C4-2B (cell line): Measurements from ENCODE around the gene MED12L.

ENCODE experiments used
- H3K27ac ChIP-seq: fragments of 450-650 bp; 2 replicates; pipeline ENCODE4 v1.5.1; 2017
- CTCF ChIP-seq: fragments of 450-650 bp; conservative IDR thresholded peaks from 2 replicates; pipeline ENCODE4 v1.5.1; 2017; ENCODE audit warnings: mild to moderate bottlenecking
- ZFX ChIP-seq: fragments of 450-650 bp; IDR thresholded peaks from 2 replicates; pipeline ENCODE4 v1.6.1; 2017

Gene MED12L

DNA sequence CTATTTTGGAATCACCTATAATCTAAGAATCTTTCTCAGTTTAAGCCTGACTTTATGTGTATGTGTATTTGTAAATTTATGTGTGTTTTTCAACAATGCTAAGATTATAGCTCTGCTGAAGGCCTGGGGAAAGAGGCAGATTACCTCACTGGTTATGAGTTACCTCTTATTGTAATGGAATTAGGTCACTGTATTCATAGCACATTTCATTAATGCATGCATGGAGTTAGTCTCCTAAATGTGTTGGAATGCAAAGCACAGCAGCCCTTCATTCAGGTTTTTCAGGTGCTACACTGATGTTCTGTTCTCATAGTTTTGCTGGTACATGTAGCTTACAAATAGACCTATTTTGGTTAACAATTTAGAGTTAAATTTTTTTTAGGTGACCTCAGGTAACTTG lies 221.7 kb downstream of the MED12L start:
- TF ChIP-seq ZFX (no peak), CTCF (no peak)
- no peak overlapping the region for H3K27ac ChIP-seq

DNA sequence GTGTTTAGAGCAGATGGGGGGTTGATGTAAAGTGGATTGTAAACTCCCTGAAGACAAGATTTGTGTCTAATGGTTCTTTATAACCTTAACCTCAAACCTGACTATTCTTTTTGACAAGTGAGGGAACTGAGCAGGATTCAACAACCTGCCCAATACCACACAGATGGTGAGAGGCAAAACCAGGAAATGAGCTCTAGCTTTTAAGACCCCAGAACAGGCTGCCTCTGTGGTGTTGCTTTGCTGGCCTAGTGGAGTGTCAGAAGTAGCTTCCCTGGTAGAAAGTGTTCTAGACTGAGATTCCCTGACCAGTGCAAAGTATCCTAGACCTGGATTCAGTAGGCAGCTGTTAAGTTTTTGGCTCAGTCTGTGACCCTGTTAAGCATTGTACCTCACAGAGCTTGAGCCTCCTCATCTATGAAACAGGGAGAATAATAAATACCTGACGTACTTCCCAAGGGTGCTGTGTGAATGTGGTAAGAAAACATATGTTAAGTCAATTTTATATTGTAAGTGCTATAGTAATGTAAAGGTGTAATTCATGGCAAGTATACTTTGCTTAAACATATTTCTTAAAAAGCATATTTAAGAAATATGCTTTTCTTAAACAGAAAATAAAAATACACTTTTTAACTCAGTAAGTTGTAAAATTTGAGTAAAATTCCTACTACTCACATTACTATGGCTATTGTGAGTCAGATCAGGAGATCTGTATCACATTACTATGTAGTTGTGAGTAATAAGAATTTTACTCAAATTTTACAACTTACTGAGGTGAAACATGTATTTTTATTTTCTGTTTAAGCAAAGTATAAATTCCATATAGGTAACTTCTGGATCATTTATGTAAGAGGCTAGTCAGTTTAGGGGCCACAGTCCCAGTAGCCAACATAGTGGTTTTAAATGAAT lies 222.4 kb downstream of the MED12L start:
- TF ChIP-seq CTCF (no peak), ZFX (no peak)
- no peak overlapping the region for H3K27ac ChIP-seq

- H3K27ac ChIP-seq: no peak overlapping the region
- TF ChIP-seq CTCF (no peak), ZFX (no peak)
These were observed 224.1 kb downstream of the MED12L start for GRCh38 chr3:151309566-151309965.

- H3K27ac ChIP-seq: no peak overlapping the region
- no peak for TF ChIP-seq ZFX
- TF ChIP-seq CTCF: no peak
These were observed 227.5 kb downstream of the MED12L start for GRCh38 chr3:151312972-151313371.

DNA sequence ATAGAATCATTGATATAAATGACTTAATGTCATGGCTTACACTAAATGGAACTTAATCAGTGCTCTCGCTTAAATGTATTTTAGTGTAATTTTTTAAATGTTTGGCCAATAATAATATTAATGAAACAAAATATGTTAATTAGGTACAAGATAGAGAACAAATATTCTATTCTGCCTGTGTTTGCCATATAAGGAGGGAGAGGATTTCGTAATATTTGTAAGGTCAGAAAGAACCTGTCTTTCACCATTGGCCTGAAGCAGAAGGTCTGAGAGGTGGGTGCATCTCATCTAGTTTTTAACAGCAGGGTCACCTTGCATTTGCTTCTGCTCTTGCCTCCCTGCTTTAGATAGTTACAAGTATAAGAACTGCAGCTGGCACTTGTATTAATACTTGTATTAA lies 228.7 kb downstream of the MED12L start:
- no peak for TF ChIP-seq CTCF
- no peak for TF ChIP-seq ZFX
- no peak overlapping the region for H3K27ac ChIP-seq

GRCh38 chr3:151314593-151314992 lies 229.1 kb downstream of the MED12L start:
- no peak overlapping the region for H3K27ac ChIP-seq

More at GRCh38 chr3:151314593-151314992, 229.1 kb downstream of the MED12L start:
- TF ChIP-seq ZFX (no peak), CTCF (no peak)
